GM23338 (cell line): ENCODE measurements around the gene RHOD. TPM values are rescaled to one million over a fixed set of nuclear protein-coding genes. Genes with fewer than 3 reads are reported as not detected.

Source experiments
- ATAC-seq: fragments of 200-7000 bp; cut with Tn5 transposase; 3 replicates; pipeline ENCODE4 v1.9.1; 2020
- DNase-seq: peaks from one replicate; pipeline ENCODE4 v3.0.0-alpha.2; 2015; ENCODE audit warnings: low spot score
- H2AFZ ChIP-seq: fragments of 200-600 bp; sonication (generic); 2 replicates; pipeline ENCODE4 v1.8.0; 2016; ENCODE audit warnings: antibody characterized with exemption, mild to moderate bottlenecking, moderate library complexity
- H3F3A ChIP-seq: fragments of 200-600 bp; sonication (generic); replicated peaks from 2 replicates; pipeline ENCODE4 v1.8.0; 2017; ENCODE audit warnings: antibody characterized with exemption, mixed run types, low read depth
- H3K27ac ChIP-seq: fragments of 200-600 bp; sonication (generic); 2 replicates; pipeline ENCODE4 v1.6.1; 2016; ENCODE audit warnings: low read depth
- H3K27me3 ChIP-seq: fragments of 200-600 bp; sonication (generic); 2 replicates; pipeline ENCODE4 v1.8.0; 2016; ENCODE audit warnings: mild to moderate bottlenecking, mixed run types, moderate library complexity; ENCODE audit not compliant: insufficient read depth
- H3K36me3 ChIP-seq: fragments of 200-600 bp; sonication (generic); 2 replicates; pipeline ENCODE4 v1.8.0; 2016; ENCODE audit warnings: mild to moderate bottlenecking; ENCODE audit not compliant: insufficient read depth
- H3K4me1 ChIP-seq: fragments of 200-600 bp; sonication (generic); 2 replicates; pipeline ENCODE4 v1.8.0; 2016; ENCODE audit warnings: mild to moderate bottlenecking, moderate library complexity; ENCODE audit not compliant: insufficient read depth
- H3K4me2 ChIP-seq: fragments of 200-600 bp; sonication (generic); 2 replicates; pipeline ENCODE4 v1.7.1; 2017; ENCODE audit warnings: mixed run types
- H3K4me3 ChIP-seq: fragments of 200-600 bp; sonication (generic); 2 replicates; pipeline ENCODE4 v1.6.1; 2016; ENCODE audit warnings: mixed run types
- H3K79me2 ChIP-seq: fragments of 200-600 bp; sonication (generic); replicated peaks from 2 replicates; pipeline ENCODE4 v1.8.0; 2017; ENCODE audit warnings: mild to moderate bottlenecking; ENCODE audit not compliant: insufficient read depth
- H3K9me2 ChIP-seq: fragments of 200-600 bp; sonication (generic); 2 replicates; pipeline ENCODE4 v1.8.0; 2017; ENCODE audit not compliant: insufficient read depth
- H4K20me1 ChIP-seq: fragments of 200-600 bp; sonication (generic); replicated peaks from 2 replicates; pipeline ENCODE4 v1.8.0; 2017; ENCODE audit warnings: mild to moderate bottlenecking; ENCODE audit not compliant: insufficient read depth
- H3K27ac Mint-ChIP-seq: 2 replicates; pipeline ENCODE4 v1.8.0; 2020; ENCODE audit warnings: inconsistent platforms, mild to moderate bottlenecking, moderate library complexity, mixed read lengths
- H3K27me3 Mint-ChIP-seq: 3 replicates; pipeline ENCODE4 v1.8.0; 2022; ENCODE audit warnings: low read depth, mild to moderate bottlenecking, moderate library complexity, mixed read lengths, inconsistent platforms; ENCODE audit not compliant: insufficient read depth, poor library complexity
- H3K36me3 Mint-ChIP-seq: 3 replicates; pipeline ENCODE4 v1.8.0; 2021; ENCODE audit warnings: low read depth, mild to moderate bottlenecking, inconsistent platforms, moderate library complexity, mixed read lengths
- H3K4me1 Mint-ChIP-seq: 3 replicates; pipeline ENCODE4 v1.8.0; 2020; ENCODE audit warnings: mild to moderate bottlenecking, inconsistent platforms, mixed read lengths
- H3K4me3 Mint-ChIP-seq: 3 replicates; pipeline ENCODE4 v1.8.0; 2021; ENCODE audit warnings: moderate library complexity, mild to moderate bottlenecking, inconsistent platforms, mixed read lengths
- H3K9me3 Mint-ChIP-seq: 3 replicates; pipeline ENCODE4 v1.8.0; 2020; ENCODE audit warnings: moderate library complexity, mild to moderate bottlenecking, inconsistent platforms, mixed read lengths
- CREB1 ChIP-seq: fragments of 250-450 bp; sonication (Bioruptor Pico); IDR thresholded peaks from 2 replicates; pipeline ENCODE4 v1.5.0; 2020; ENCODE audit warnings: low read depth, mild to moderate bottlenecking, moderate library complexity
- CTCF ChIP-seq, 2 experiments: fragments of 200-600 bp in 1 of 2; sonication (generic) in 1 of 2; conservative IDR thresholded peaks; 2 replicates each; pipeline versions ENCODE4 v1.5.1 to v1.6.1; 2016 to 2017; ENCODE audit warnings: antibody characterized with exemption in 2 of 2, low read depth in 2 of 2, mild to moderate bottlenecking in 2 of 2, moderate library complexity in 1 of 2
- ETS1 ChIP-seq: IDR thresholded peaks from 2 replicates; pipeline ENCODE4 v1.6.1; 2016; ENCODE audit warnings: antibody characterized with exemption
- EZH2 ChIP-seq: fragments of 200-600 bp; sonication (generic); IDR thresholded peaks from one replicate; pipeline ENCODE4 v1.8.0; 2017; ENCODE audit warnings: antibody characterized with exemption, mild to moderate bottlenecking, low read depth; ENCODE audit not compliant: unreplicated experiment
- EZH2phosphoT487 ChIP-seq: fragments of 200-600 bp; sonication (generic); IDR thresholded peaks from one replicate; pipeline ENCODE4 v1.8.1; 2018; ENCODE audit warnings: antibody characterized with exemption; ENCODE audit not compliant: unreplicated experiment
- JUNB ChIP-seq: IDR thresholded peaks from one replicate; pipeline ENCODE4 v1.6.1; 2016; ENCODE audit warnings: antibody characterized with exemption; ENCODE audit not compliant: unreplicated experiment
- NANOG ChIP-seq: IDR thresholded peaks from 2 replicates; pipeline ENCODE4 v1.6.1; 2016; ENCODE audit warnings: antibody characterized with exemption, borderline replicate concordance
- REST ChIP-seq: IDR thresholded peaks from one replicate; pipeline ENCODE4 v1.6.1; 2018; ENCODE audit warnings: antibody characterized with exemption; ENCODE audit not compliant: unreplicated experiment
- STAT1 ChIP-seq: IDR thresholded peaks from one replicate; pipeline ENCODE4 v1.6.1; 2016; ENCODE audit warnings: antibody characterized with exemption; ENCODE audit not compliant: unreplicated experiment
- ZNF462 ChIP-seq: fragments of 250-450 bp; sonication (Bioruptor Pico); IDR thresholded peaks from 2 replicates; pipeline ENCODE4 v1.5.0; 2020; ENCODE audit warnings: mild to moderate bottlenecking, moderate library complexity
- polyA plus RNA-seq: library from polyadenylated mRNA; unstranded; fragments of >200 nt; fragmentation: Nextera tagmentation; extraction: Ambion mirVana; gene quantifications from 2 replicates; pipeline ENCODE4 v1.2.1, GENCODE V29; 2016
- total RNA-seq: library from RNA; depleted of rRNA; stranded (reverse); fragments of >200 nt; shearing (Covaris generic); gene quantifications from 2 replicates; pipeline ENCODE4 v1.2.3, GENCODE V29; 2014

Gene RHOD
- total and polyA plus RNA-seq, 2 experiments from 2014 or later = 13.8 to 16.2 TPM

GRCh38 chr11:67073908-67074307 is 17.3 kb downstream of the RHOD start:
- Mint-ChIP-seq H3K27me3 (peaks cover 13% of the 10 kb centered on the region), H3K9me3 (no peaks in the 10 kb centered on the region), H3K27ac (peak overlapping the region; percentile 83), H3K4me1 (peaks cover 6% of the 10 kb centered on the region), H3K4me3 (no peak overlapping the region), H3K36me3 (no peaks in the 10 kb centered on the region; the same call in 2 of the 3 replicates)
- no peak overlapping the region for H3K4me3 ChIP-seq
- no peaks in the 10 kb centered on the region for H4K20me1 ChIP-seq
- H3K4me2 ChIP-seq = no peak overlapping the region
- TF ChIP-seq NANOG (no peak), CREB1 (CRISPR knock-in tag) (no peak), EZH2phosphoT487 (no peak), ETS1 (no peak), CTCF (conservative IDR thresholded peaks at IDR 0.05; ENCODE audit: low read depth in 2 of 2) (no peak), EZH2 (no peak), REST (no peak), STAT1 (no peak), ZNF462 (no peak), JUNB (no peak)
- peaks cover 5% of the 10 kb centered on the region; the same call in 1 of the 2 replicates for H3F3A ChIP-seq
- DNase-seq (peak; percentile 55), ATAC-seq (no peak)
- H2AFZ ChIP-seq = no peak overlapping the region
- no peaks in the 10 kb centered on the region for H3K36me3 ChIP-seq
- no peaks in the 10 kb centered on the region for H3K9me2 ChIP-seq
- peak overlapping the region; percentile 78; the same call in 1 of the 2 replicates for H3K27ac ChIP-seq
- H3K4me1 ChIP-seq = no peaks in the 10 kb centered on the region; the same call in 1 of the 2 replicates
- H3K27me3 ChIP-seq = no peaks in the 10 kb centered on the region
- no peaks in the 10 kb centered on the region for H3K79me2 ChIP-seq
